Measurements from ENCODE around the gene DOCK4.

DOCK4 gene

DNA sequence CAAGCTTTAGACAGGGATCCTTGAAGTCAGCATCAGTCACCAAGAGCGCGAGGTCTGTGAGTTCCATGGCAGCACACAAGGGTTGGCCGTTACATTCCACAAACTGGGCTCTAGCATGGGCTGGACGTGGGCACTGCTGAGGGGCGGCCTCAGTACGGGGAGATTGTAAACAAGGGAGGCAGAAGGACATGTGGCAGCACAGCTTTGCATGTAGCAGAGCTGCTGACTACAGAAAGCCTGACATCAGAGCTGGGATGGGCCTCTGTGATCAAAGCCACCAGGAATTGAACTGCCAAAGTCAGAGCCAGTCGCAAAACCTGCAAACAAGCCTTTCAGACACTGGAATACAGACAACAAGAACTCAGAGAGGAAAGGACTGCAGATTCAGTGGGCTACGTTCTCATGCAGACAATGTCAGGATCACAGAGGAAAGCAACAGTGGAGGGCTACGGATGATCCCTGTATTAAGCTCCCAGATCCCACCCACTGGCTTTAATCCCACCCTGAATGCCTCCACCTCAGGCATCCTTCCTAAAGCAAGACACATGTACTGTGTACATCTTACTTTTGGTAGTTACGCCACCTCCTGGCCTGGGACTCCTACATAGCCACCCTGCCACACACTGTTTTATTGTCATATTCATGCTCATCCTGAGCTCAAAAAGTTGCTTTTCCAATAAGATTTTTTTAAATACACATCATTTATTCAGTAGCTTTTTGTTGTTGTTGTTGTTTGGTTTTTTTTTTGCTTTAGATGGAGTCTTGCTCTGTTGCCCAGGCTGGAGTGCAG lies 352.8 kb downstream of the DOCK4 start:
- H3K27me3 ChIP-seq (ENCODE audit: insufficient read depth, poor library complexity, severe bottlenecking), result no peaks in the 10 kb centered on the region
- TF ChIP-seq, protein P1, sequence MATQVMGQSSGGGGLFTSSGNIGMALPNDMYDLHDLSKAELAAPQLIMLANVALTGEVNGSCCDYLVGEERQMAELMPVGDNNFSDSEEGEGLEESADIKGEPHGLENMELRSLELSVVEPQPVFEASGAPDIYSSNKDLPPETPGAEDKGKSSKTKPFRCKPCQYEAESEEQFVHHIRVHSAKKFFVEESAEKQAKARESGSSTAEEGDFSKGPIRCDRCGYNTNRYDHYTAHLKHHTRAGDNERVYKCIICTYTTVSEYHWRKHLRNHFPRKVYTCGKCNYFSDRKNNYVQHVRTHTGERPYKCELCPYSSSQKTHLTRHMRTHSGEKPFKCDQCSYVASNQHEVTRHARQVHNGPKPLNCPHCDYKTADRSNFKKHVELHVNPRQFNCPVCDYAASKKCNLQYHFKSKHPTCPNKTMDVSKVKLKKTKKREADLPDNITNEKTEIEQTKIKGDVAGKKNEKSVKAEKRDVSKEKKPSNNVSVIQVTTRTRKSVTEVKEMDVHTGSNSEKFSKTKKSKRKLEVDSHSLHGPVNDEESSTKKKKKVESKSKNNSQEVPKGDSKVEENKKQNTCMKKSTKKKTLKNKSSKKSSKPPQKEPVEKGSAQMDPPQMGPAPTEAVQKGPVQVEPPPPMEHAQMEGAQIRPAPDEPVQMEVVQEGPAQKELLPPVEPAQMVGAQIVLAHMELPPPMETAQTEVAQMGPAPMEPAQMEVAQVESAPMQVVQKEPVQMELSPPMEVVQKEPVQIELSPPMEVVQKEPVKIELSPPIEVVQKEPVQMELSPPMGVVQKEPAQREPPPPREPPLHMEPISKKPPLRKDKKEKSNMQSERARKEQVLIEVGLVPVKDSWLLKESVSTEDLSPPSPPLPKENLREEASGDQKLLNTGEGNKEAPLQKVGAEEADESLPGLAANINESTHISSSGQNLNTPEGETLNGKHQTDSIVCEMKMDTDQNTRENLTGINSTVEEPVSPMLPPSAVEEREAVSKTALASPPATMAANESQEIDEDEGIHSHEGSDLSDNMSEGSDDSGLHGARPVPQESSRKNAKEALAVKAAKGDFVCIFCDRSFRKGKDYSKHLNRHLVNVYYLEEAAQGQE (IDR thresholded peaks at IDR 0.05; ENCODE audit: insufficient replicate concordance, low read depth), result no peak
- no peak for TF ChIP-seq SPI1 (IDR thresholded peaks at IDR 0.05; ENCODE audit: borderline replicate concordance, low read depth)
- no peak for TF ChIP-seq GABPA (IDR thresholded peaks at IDR 0.05; ENCODE audit: low read depth)
- no peak for DNase-seq (ENCODE audit: low read depth in 1 of 2, low spot score in 1 of 2)
- no peak overlapping the region for H3K27ac ChIP-seq (replicated peaks)
- H3K4me3 ChIP-seq (replicated peaks; ENCODE audit: insufficient read depth, low read length), result no peak overlapping the region

DNA sequence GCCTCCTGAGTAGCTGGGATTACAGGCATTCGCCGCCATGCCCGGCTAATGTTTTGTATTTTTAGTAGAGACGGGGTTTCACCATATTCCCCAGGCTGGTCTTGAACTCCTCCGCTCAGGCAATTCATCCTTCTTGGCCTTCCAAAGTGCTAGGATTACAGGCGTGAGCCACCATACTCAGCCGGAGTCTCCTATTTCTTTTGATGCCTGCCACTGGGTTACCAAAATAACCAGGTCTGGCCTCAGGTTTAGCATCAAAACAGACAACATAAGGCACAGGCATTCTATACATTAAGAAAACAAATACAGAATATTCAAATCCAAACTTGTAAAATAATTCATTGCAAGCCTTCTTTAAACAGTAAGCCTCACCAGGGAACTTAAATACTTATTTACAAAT lies 354.1 kb downstream of the DOCK4 start:
- no peak for DNase-seq (ENCODE audit: low read depth in 1 of 2, low spot score in 1 of 2)
- H3K27ac ChIP-seq (replicated peaks), result no peak overlapping the region
- TF ChIP-seq, protein P2, sequence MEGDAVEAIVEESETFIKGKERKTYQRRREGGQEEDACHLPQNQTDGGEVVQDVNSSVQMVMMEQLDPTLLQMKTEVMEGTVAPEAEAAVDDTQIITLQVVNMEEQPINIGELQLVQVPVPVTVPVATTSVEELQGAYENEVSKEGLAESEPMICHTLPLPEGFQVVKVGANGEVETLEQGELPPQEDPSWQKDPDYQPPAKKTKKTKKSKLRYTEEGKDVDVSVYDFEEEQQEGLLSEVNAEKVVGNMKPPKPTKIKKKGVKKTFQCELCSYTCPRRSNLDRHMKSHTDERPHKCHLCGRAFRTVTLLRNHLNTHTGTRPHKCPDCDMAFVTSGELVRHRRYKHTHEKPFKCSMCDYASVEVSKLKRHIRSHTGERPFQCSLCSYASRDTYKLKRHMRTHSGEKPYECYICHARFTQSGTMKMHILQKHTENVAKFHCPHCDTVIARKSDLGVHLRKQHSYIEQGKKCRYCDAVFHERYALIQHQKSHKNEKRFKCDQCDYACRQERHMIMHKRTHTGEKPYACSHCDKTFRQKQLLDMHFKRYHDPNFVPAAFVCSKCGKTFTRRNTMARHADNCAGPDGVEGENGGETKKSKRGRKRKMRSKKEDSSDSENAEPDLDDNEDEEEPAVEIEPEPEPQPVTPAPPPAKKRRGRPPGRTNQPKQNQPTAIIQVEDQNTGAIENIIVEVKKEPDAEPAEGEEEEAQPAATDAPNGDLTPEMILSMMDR (IDR thresholded peaks at IDR 0.05; ENCODE audit: insufficient read depth, low read length), result no peak
- no peak for TF ChIP-seq POLR2AphosphoS5 (IDR thresholded peaks at IDR 0.05; ENCODE audit: low read depth)
- no peak for TF ChIP-seq GABPA (IDR thresholded peaks at IDR 0.05; ENCODE audit: low read depth)
- TF ChIP-seq, protein P1 (IDR thresholded peaks at IDR 0.05; ENCODE audit: insufficient replicate concordance, low read depth), result no peak
- no peak for TF ChIP-seq SPI1 (IDR thresholded peaks at IDR 0.05; ENCODE audit: borderline replicate concordance, low read depth)
- H3K27me3 ChIP-seq (ENCODE audit: insufficient read depth, poor library complexity, severe bottlenecking), result no peaks in the 10 kb centered on the region
- H3K4me3 ChIP-seq (replicated peaks; ENCODE audit: insufficient read depth, low read length), result no peak overlapping the region

DNA sequence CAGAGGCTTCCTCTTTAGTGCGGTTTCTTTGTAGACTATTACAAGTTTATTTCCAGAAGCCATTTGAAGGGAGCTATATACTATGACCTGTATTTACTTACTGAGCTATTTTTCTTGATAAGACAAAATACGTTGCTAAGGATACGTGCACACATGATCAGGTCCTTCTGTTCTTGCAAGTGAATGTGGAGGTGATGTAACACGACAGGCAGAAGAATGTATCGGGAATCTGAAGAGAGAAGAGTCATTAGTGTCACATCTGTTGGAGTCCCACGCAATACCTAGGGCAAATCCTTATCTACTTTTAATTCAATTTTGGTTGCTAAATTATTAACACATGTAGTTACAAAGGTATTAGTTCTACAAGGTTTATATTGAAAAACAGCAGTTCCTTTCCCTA lies 359.3 kb downstream of the DOCK4 start:
- no peak for DNase-seq (ENCODE audit: low read depth in 1 of 2, low spot score in 1 of 2)
- H3K27ac ChIP-seq (replicated peaks), result no peak overlapping the region
- TF ChIP-seq, protein P2 (IDR thresholded peaks at IDR 0.05; ENCODE audit: insufficient read depth, low read length), result no peak
- TF ChIP-seq GABPA (IDR thresholded peaks at IDR 0.05; ENCODE audit: low read depth) (no peak), POLR2AphosphoS5 (IDR thresholded peaks at IDR 0.05; ENCODE audit: low read depth) (no peak), SPI1 (IDR thresholded peaks at IDR 0.05; ENCODE audit: borderline replicate concordance, low read depth) (no peak)
- TF ChIP-seq, protein P1 (IDR thresholded peaks at IDR 0.05; ENCODE audit: insufficient replicate concordance, low read depth), result no peak
- H3K27me3 ChIP-seq (ENCODE audit: insufficient read depth, poor library complexity, severe bottlenecking), result no peaks in the 10 kb centered on the region
- no peak overlapping the region for H3K4me3 ChIP-seq (replicated peaks; ENCODE audit: insufficient read depth, low read length)
